B cell (primary cell): ENCODE measurements around the gene ARL9. TPM values are rescaled to one million over a fixed set of nuclear protein-coding genes. Genes with fewer than 3 reads are reported as not detected.

ENCODE experiments used
- ATAC-seq: fragments of 200-7000 bp; cut with Tn5 transposase; one replicate; pipeline ENCODE4 v1.10.0; 2021; ENCODE audit warnings: low read depth, mild to moderate bottlenecking, moderate number of reproducible peaks, moderate library complexity
- CTCF ChIA-PET: fragments of 350-600 bp; sonication (Branson Sonifier 250); formaldehyde crosslinking; loops from one replicate; lab custom pipeline; 2021; ENCODE audit warnings: antibody characterized with exemption, inconsistent platforms; lab: Charles Lee
- POLR2A ChIA-PET: fragments of 350-600 bp; sonication (Branson Sonifier 250); formaldehyde crosslinking; loops from one replicate; lab custom pipeline; 2021; ENCODE audit warnings: antibody characterized with exemption; lab: Charles Lee
- DNase-seq: peaks from one replicate; pipeline ENCODE4 v3.0.0; 2013
- H2AFZ ChIP-seq: 2 replicates; pipeline ENCODE4 v1.6.1; 2012; ENCODE audit warnings: mild to moderate bottlenecking, low read depth, low read length; ENCODE audit not compliant: insufficient read depth, poor library complexity, severe bottlenecking
- H3K27ac ChIP-seq, 2 donors: 1 replicate in 1 of 2; 2 replicates in 1 of 2; pipeline ENCODE4 v1.5.1; 2012 to 2013; ENCODE audit warnings: low read length in 2 of 2, mild to moderate bottlenecking in 2 of 2, moderate library complexity in 1 of 2
- H3K27me3 ChIP-seq, 4 experiments: fragments of 200-600 bp in 1 of 4; sonication (generic) in 1 of 4; replicated peaks in 1 of 4; 1 replicate in 2 of 4; 2 replicates in 2 of 4; pipeline versions ENCODE4 v1.6.1 to v1.7.0; 2013 to 2016; ENCODE audit warnings: low read length in 3 of 4, mild to moderate bottlenecking in 2 of 4, mixed read lengths in 1 of 4, moderate library complexity in 1 of 4; ENCODE audit not compliant: insufficient read depth in 4 of 4, control insufficient read depth in 3 of 4; ENCODE audit errors: control extremely low read depth in 1 of 4
- H3K36me3 ChIP-seq, 2 experiments: replicated peaks in 1 of 2; 1 replicate in 1 of 2; 2 replicates in 1 of 2; pipeline versions ENCODE4 v1.6.1 to v1.7.1; 2013; ENCODE audit warnings: low read length in 1 of 2; ENCODE audit not compliant: insufficient read depth in 2 of 2, control insufficient read depth in 1 of 2; ENCODE audit errors: control extremely low read depth in 1 of 2, extremely low read depth in 1 of 2
- H3K4me1 ChIP-seq, 2 donors: fragments of 200-600 bp in 1 of 2; sonication (generic) in 1 of 2; 1 replicate in 1 of 2; 2 replicates in 1 of 2; pipeline versions ENCODE4 v1.5.1 to v1.6.1; 2013 to 2017; ENCODE audit warnings: low read length in 2 of 2; ENCODE audit not compliant: control insufficient read depth in 2 of 2, insufficient read depth in 2 of 2
- H3K4me2 ChIP-seq: replicated peaks from 2 replicates; pipeline ENCODE3; 2012; ENCODE audit warnings: mild to moderate bottlenecking, low read depth, low read length; ENCODE audit not compliant: poor library complexity, severe bottlenecking
- H3K4me3 ChIP-seq, 5 experiments: fragments of 200-600 bp in 1 of 5; sonication (generic) in 1 of 5; 1 replicate in 3 of 5; 2 replicates in 2 of 5; pipeline versions ENCODE4 v1.5.1 to v1.7.0; 2011 to 2016; ENCODE audit warnings: low read length in 4 of 5, mild to moderate bottlenecking in 4 of 5, low read depth in 2 of 5, control low read depth in 1 of 5, moderate library complexity in 1 of 5; ENCODE audit not compliant: insufficient read depth in 1 of 5; ENCODE audit errors: control extremely low read depth in 1 of 5, extremely low read depth in 1 of 5
- H3K79me2 ChIP-seq: fragments of 200-600 bp; sonication (generic); one replicate; pipeline ENCODE4 v1.6.0; 2016; ENCODE audit warnings: low read length; ENCODE audit not compliant: control insufficient read depth, insufficient read depth
- H3K9ac ChIP-seq: fragments of 200-600 bp; sonication (generic); 2 replicates; pipeline ENCODE4 v1.6.1; 2017; ENCODE audit warnings: mild to moderate bottlenecking, low read length, moderate library complexity
- H3K9me3 ChIP-seq, 3 donors: one replicate each; pipeline versions ENCODE4 v1.6.1 to v1.7.1; 2013; ENCODE audit warnings: low read length in 2 of 3; ENCODE audit not compliant: control insufficient read depth in 2 of 3, insufficient read depth in 1 of 3; ENCODE audit errors: control extremely low read depth in 1 of 3
- H4K20me1 ChIP-seq: 2 replicates; pipeline ENCODE4 v1.6.0; 2012; ENCODE audit warnings: mild to moderate bottlenecking, low read length; ENCODE audit not compliant: insufficient read depth, control insufficient read depth, poor library complexity, severe bottlenecking
- H3K27ac Mint-ChIP-seq: one replicate; pipeline ENCODE4 v1.8.0; 2021; ENCODE audit warnings: mixed read lengths
- H3K27me3 Mint-ChIP-seq: one replicate; pipeline ENCODE4 v1.8.0; 2021; ENCODE audit warnings: mixed read lengths
- H3K4me1 Mint-ChIP-seq: one replicate; pipeline ENCODE4 v1.8.0; 2021; ENCODE audit warnings: mixed read lengths
- H3K4me3 Mint-ChIP-seq: one replicate; pipeline ENCODE4 v1.8.0; 2021; ENCODE audit warnings: mixed read lengths
- H3K9me3 Mint-ChIP-seq: one replicate; pipeline ENCODE4 v1.8.0; 2022; ENCODE audit warnings: mixed read lengths; ENCODE audit not compliant: insufficient read depth
- CTCF ChIP-seq: fragments of 200-600 bp; IDR thresholded peaks from one replicate; pipeline ENCODE4 v1.8.0; 2022; ENCODE audit warnings: antibody characterized with exemption, mild to moderate bottlenecking
- EZH2 ChIP-seq: IDR thresholded peaks from 2 replicates; pipeline ENCODE4 v1.6.1; 2012; ENCODE audit warnings: borderline replicate concordance, low read depth, mild to moderate bottlenecking, moderate library complexity, low read length; ENCODE audit not compliant: insufficient read depth, poor library complexity, severe bottlenecking
- WGBS: methylation state at CpG from one replicate; pipeline ENCODE4 v1.1.5; 2013; ENCODE audit warnings: missing lambda C conversion rate; ENCODE audit not compliant: insufficient coverage; 5-methylcytosine and 5-hydroxymethylcytosine counted together
- intact Hi-C: fragments of 100-400 bp; cut with micrococcal nuclease; formaldehyde crosslinking; loops from one replicate; pipeline ENCODE4 v1.10.0; 2022
- polyA plus RNA-seq: library from polyadenylated mRNA; depleted of rRNA; stranded (reverse); fragments of >200 nt; gene quantifications from 2 replicates; pipeline ENCODE4 v1.2.3, GENCODE V29; 2012
- total RNA-seq, 2 donors: library from RNA; stranded (reverse); fragments of 120-200 nt in 1 of 2; gene quantifications; 1 replicate in 1 of 2; 2 replicates in 1 of 2; pipeline versions ENCODE4 v1.2.3 to v1.2.4, GENCODE V29; 2013 to 2022

Gene ARL9
- total and polyA plus RNA-seq, 2 donors (not counting 1 experiment from before 2014, with no cell fraction given) = 0.17 TPM; not detected in 1

DNA sequence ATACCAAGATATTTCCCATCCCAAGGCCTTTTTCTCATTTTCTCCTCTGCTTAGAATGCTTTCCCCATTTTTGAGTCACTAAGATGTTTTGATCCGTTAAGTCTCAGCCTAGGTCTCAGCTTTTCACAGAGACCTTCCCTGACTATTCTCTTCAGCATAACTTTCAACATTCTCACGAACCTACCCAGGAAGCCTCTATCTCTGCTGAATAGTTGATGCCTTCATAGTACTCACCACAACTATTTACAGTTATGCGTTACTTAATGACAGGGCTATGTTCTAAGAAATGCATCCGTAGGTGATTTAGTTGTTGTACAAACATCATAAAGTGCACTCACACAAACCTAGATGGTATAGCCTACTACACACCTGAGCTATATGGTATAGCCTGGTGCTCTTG is 64.5 kb downstream of the ARL9 start:
- Mint-ChIP-seq H3K27ac (no peak overlapping the region), H3K9me3 (no peaks in the 10 kb centered on the region), H3K27me3 (peaks cover 7% of the 10 kb centered on the region), H3K4me3 (no peak overlapping the region), H3K4me1 (no peaks in the 10 kb centered on the region)
- Histone ChIP-seq H3K36me3 (no peaks in the 10 kb centered on the region), H3K27ac (no peak overlapping the region), H3K79me2 (no peaks in the 10 kb centered on the region), H3K4me1 (no peaks in the 10 kb centered on the region), H3K9me3 (no peaks in the 10 kb centered on the region), H3K4me2 (no peak overlapping the region), H3K9ac (no peak overlapping the region), H4K20me1 (no peaks in the 10 kb centered on the region), H2AFZ (no peak overlapping the region), H3K4me3 (no peak overlapping the region), H3K27me3 (no peaks in the 10 kb centered on the region)
- POLR2A ChIA-PET = no interaction called here
- intact Hi-C loops = no loop called here
- 88% methylated on average over 1 of the region's 4 CpGs for WGBS
- DNase-seq (no peak), ATAC-seq (no peak)
- CTCF ChIA-PET = interaction anchor here (0.6 to 1.3 kb wide), 2 partner anchors 26 to 272 kb away, joined by 3 to 4 read pairs; no protein-coding TSS in a partner anchor
- no peak for TF ChIP-seq CTCF
- TF ChIP-seq EZH2 = no peak

Other genes with a start within 250 kb of the ARL9 start
- gene AASDH, start 118.3 kb upstream of the ARL9 start, total RNA-seq = 15.2 and 17.2 TPM in 2 replicates
- 6.9 and 8.8 TPM in 2 replicates for gene AASDH, start 118.3 kb upstream of the ARL9 start, polyA plus RNA-seq
- 6.7 and 9.2 TPM in 2 replicates for gene PPAT, start 70.2 kb upstream of the ARL9 start, total RNA-seq
- 3.2 and 5.3 TPM in 2 replicates for gene PPAT, start 70.2 kb upstream of the ARL9 start, polyA plus RNA-seq
- 23.7 and 29.5 TPM in 2 replicates for gene PAICS, start 69.5 kb upstream of the ARL9 start, total RNA-seq
- gene PAICS, start 69.5 kb upstream of the ARL9 start, polyA plus RNA-seq = 11.0 and 13.4 TPM in 2 replicates
- 111 and 114 TPM in 2 replicates for gene SRP72, start 38.2 kb upstream of the ARL9 start, total RNA-seq
- gene SRP72, start 38.2 kb upstream of the ARL9 start, polyA plus RNA-seq = 51.9 and 76.7 TPM in 2 replicates
- 7.0 and 7.4 TPM in 2 replicates for gene HOPX, start 175.5 kb downstream of the ARL9 start, total RNA-seq
- gene HOPX, start 175.5 kb downstream of the ARL9 start, polyA plus RNA-seq = 14.2 and 29.2 TPM in 2 replicates